HUDEP-2 (cell line): ENCODE measurements around the gene HMGB1.
A peak's percentile ranks its signal among the peaks of the same experiment; 100 is the strongest.
"Not testable (repeated sequence)": the region's sequence is repeated elsewhere in the genome, so short reads cannot be mapped to it uniquely, and the experiment has no call there.

Experiments used
- DNase-seq, 76 experiments: peaks; one replicate each; lab custom pipeline; 2025; ENCODE audit not compliant: unreplicated experiment in 76 of 76; lab: John Stamatoyannopoulos, UW

HMGB1 gene

DNA sequence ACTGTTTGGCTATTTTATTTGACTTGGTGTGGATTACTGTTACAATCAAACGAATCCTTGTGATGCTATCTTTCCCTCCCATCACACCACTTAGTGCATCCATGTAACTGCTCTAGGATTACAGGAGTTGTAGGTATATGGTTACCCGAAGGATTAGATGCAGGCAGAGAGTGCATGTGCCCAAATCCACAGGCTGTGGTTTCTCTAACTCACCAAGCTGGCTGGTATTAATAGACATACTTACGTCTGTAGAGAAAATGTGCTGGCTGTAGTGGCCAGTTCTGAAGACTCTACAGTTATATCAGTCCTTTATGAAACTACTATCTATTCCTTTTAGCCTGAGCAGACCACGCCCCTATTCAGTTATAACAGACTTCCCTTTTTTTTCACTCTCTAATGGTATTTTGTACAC is 1.1 kb upstream of the HMGB1 start:
- DNase-seq, result peak in 50 of 76 experiments; percentile 7 to 81 (median 34)

DNA sequence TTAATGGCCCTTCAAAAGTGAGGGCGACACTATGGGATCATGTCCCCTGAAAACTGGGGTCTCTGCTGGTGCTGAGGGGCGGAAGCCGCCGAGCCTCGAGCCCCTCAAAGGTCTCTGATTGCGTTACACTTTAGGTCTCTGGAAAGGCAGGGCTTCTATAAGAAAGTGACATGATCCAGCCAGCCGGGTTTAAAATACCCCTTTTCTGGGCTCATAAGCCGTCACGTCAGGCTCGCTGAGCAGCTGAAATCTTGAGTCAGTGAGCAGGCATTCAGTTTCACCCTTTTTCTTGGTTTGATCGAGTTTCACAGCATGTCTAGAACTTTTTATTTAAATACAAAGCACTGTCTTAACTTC is 600 bp upstream of the HMGB1 start:
- peak in 18 of 76 experiments; percentile 42 to 69 (median 58) for DNase-seq

DNA sequence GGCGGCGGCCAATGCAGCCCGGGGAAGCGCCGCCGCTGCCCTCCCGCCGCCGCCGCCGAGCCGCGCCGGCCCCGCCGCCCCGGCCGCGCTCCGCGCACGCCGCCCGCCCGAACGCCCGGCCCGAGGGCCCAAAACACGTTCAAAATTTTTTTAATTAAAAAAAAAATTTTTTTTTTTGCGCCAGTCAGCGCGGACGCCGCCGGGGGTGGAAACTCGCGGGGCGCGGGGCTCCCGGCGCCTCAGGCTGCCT is 468 bp downstream of the HMGB1 start:
- DNase-seq, result no peak

DNA sequence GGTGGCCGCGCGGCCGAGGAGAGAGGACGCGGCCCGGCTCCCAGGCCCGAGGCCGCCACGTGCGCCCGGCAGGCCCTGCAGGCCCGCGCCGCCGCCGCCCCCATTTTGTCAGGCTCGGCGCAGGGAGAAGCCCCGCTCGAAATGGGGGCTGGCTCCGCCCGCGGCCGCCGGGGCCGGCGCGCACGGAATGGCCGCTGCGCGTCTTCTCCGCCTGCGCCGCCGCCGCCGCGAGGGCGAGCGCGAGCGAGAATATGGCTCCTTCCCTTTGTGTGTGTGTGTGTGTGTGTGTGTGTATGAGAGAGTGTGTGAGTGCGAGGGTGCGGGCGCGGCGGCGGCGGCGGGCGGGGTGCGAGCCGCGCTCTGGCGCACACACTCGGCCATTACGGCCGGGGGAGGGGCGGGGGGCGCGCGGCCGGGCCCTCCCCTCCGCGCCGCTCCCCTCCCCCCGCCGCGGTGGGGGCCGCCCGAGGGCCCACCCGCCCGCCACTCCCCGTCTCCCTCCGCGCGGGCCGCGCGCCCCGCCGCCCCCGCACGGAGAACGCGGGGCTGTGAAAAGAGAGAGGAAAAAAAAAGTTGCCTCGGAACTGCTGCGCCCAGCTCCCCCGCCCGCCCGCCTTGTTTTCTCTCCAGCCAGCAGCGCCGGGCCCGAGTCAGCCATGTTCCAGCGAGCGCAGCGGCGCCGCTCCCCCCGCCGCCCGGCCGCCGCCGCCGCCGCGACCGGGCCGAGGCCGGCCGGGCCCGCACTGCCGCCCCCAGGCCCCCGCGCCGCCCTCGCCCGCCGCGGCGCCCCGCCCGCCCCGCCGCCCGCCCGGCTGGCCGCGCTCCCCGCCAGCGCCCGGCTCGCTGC is 1.0 kb downstream of the HMGB1 start:
- peak in 64 of 76 experiments; percentile 9 to 78 (median 56) for DNase-seq

DNA sequence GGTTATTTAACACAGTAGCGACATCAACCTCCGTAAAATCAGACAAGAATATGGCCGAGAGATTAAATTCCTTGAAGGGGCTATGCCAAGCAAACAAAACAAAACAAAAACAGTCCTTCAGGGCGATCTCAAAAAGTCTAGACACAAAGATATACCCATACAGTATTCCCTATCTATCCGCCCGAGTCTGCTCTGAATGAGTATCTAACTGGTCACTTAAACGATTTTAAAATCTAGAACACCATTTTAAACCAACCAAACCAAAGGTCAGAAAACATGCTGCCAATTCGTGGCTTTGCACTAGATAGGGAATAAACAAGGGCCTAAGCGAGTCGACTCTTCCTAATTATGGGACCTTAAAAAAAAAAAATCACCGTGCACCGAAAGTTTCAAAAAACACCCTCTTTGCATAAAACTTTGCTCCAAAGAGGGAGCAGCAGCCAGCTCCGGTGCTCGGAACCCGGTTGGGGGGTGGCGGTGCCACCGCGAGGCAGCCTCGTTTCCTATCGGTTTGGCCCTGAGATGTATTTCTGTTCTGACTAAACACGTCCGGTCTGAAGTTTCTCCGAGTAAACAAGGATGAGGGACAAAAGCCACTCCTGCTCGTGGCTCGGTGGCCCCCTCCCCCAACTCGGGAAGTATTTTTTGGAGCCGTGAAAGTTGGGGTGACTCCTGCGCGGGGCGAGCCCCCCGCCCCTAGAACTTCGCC is 1.8 kb downstream of the HMGB1 start:
- peak in 36 of 76 experiments; percentile 4 to 66 (median 31) for DNase-seq

DNA sequence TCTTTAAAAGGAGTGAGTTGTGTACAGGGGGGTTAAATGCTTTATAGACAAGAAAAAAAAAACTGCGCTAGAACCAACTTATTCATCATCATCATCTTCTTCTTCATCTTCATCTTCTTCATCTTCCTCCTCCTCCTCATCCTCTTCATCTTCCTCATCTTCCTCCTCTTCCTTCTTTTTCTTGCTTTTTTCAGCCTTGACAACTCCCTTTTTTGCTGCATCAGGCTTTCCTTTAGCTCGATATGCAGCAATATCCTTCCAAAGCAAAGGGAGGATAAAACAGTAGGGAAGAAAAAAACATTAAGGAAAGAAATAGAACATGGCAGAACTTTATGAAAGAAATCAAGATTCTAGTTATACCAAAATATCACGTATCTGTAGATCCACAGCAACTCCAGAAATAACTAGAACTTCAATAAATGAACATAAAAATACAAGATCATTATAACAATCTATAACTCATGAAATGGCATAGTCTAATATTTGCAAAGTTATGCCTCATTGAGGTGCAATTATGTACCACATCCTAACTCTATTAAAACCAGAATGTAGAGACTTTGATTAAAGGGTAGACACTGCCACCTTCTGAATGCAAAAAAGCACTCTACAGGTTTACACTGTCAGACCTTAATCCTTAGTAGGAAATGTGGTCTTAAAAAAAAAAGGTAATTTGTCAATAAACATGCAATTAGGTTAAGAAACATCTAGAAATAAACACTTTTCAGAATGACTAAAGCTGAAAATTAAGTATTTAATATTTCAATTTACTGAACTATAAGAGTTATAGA is 4.3 kb downstream of the HMGB1 start:
- DNase-seq, result not testable (repeated sequence)

DNA sequence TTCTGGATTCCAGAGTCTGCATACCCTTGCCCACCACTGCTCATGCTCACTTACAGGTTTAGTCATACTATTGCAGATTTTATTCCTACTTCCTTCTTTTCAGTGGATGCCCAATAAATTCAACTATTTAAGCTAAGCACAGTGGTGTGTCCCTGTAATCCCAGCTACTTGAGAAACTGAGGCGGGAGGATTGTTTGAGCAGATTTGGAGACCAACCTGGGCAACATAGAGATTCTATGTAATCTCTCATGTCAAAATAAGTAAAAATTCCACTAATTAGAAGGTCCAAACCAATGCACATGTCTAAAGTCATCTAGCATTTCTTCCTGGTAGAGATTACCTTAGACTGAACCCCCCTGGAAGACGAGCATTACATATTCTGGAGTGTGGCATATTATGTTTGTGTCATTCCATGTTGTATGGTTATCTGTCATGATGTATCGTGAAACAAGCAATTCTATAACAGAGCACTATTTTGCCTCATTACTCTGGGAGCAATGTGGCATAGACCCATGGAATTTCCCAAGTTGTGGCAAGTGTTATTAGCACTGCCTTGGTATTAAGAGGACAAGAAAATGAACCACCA is 8.3 kb downstream of the HMGB1 start:
- peak in 1 of 76 experiments; percentile 19 for DNase-seq

DNA sequence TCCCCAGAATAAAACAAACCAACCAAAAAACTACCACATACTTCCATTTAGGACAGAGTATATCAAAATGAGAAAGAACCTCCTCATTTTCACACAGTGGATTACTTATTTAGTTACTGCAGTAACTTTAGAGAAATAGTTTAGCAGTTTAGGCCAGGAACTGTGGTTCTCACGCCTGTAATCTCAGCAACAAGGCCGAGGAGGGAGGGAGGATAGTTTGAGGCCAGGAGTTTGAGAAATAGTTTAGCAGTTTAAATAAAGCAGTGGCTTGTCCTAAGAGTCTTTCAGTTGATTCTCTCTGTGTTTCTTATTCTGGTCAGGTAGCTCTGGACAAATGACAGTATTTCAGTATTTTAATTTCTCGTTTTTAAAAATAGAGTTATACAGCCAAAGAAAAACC is 9.4 kb downstream of the HMGB1 start:
- DNase-seq, result no peak

DNA sequence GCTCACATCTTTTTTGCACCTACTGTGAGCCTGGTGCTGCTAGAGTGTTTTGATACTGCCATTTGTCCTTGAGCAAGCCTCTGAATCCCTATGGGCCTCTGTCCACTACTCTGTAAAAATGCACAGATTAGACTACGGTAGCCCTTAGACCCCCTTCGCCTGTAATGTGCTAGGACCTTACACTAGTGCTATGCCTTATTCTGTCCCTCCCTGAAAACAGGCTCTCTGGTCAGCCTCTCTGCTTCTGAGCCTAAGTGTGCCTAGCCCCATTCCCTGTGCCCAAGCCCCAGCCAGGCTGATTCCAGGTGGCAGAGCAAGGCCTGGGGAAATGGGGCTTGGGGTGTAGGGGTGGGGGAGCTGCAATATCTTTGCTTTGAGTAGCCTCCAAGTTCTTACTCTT is 10.7 kb downstream of the HMGB1 start:
- DNase-seq, result no peak

DNA sequence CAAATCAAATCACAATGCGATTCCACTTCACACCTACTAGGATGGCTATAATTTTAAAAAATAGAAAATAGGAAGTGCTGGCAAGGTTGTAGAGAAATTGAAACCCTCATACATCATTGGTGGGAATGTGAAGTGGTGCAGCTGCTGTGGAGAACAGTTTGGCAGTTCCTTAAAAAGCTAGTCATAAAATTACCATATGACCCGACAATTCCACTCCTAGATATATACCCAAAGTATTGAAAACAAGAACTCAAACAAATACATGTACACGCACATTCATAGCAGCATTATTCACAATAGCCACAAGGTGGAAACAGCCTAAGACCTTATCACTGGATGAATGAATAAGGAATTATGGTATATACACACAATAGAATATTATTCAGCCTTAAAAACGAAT is 12.0 kb downstream of the HMGB1 start:
- peak in 10 of 76 experiments; percentile 1 to 32 (median 10) for DNase-seq

DNA sequence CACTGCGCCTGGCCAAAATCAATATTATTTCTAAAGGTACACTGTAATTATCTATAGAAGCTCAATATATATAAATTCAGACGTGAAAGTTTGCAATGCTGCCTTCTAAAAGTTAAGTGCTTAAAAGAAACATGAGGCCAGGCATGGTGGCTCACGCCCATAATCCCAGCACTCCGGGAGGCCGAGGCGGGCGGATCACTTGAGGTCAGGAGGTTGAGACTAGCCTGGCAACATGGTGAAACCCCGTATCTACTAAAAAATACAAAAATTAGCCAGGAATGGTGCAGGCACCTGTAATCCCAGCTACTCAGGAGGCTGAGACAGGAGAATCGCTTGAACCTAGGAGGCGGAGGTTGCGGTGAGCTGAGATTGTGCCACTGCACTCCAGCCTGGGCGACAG is 14.3 kb downstream of the HMGB1 start:
- DNase-seq, result not testable (repeated sequence)

DNA sequence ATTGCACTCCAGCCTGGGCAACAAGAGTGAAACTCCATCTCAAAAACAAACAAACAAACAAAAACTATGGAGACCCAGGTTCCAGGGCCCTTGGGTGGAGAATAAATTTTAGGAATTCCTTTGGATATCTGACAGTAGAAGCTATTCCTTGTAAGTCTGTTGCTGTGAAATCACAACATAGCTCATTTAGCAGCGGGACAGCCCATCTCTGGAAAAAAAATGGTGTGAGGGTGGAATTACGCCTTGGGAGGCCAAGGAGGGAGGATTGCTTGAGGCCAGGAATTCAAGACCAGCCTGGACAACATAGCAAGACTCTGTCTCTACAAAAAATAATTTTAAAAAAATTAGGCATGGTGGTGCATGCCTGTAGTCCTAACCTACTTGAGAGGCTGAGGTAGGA is 15.7 kb downstream of the HMGB1 start:
- no peak for DNase-seq

DNA sequence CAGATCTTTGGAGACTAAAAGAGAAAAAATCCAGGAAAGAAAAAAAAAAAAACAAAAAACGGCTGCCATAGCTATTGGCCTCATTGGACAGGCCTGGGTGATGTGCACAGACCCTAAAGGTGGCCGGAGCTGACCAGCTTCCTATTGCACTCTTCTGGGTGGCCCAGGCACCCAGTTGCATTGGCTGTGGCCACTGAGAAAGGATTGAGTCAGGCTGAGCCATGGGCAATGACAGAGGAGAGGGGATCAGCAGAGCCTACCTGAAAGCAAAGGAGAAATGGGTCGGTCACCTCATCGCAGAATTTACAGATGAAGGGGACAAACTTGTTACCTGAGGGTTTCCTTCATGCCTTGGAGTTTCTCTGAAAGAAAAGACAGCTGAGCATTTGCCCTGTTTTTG is 17.3 kb downstream of the HMGB1 start:
- DNase-seq, result no peak

DNA sequence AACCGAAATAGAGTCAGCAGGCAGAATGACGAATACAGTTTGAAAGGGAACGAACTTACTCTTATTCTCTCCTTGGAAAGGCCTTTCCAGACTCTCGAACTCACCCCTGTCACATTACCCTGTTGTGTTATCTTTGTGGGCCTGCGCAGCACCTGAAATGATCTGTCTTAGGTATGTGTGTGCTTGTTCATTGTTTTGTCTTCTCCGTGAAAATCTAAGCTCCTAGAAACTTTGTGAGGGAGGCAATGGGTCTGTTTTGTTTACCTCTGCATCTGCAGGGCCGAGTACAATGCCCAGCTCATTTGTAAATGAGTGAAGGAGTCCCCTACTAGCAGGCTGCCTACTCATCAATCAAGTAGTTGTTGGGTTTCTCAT is 19.6 kb downstream of the HMGB1 start:
- no peak for DNase-seq

DNA sequence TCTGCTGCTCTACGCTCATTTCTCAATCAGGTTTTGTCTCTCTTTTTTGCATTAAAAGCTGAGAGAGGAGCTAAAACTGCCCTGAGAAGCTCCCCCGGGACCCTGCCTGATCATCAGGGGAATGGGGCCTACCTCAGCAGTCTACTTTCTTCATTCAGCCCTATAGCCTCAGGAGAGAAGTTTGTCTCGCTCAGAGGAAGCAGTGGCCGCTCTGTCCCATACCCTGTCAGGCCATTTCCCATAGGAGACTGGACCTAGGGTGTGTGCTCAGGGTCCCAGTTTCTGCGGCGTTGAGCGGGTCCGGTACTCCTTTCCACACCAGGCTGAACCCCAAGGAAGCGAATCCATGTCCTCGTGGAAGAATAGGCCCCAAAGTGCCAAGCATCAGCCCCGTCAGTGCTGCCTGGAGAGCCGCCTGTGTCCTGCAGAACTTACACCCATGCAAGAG is 21.8 kb downstream of the HMGB1 start:
- DNase-seq, result no peak

DNA sequence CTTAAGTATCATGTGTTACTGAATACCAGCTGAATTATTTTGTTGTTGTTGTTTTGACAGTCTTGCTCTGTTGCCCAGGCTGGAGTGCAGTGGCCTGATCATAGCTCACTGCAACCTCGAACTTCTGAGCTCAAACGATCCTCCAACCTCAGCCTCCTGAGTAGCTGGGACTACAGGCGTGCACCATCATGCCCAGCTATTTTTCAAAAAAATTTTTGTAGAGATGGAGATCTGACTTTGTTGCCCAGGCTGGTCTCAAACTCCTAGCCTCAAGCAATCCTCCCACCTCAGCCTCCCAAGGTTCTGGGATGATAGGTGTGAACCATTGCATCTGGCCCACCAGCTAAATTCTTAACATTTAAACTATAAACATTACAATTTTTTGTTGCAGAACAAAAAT is 22.2 kb downstream of the HMGB1 start:
- not testable (repeated sequence) for DNase-seq

DNA sequence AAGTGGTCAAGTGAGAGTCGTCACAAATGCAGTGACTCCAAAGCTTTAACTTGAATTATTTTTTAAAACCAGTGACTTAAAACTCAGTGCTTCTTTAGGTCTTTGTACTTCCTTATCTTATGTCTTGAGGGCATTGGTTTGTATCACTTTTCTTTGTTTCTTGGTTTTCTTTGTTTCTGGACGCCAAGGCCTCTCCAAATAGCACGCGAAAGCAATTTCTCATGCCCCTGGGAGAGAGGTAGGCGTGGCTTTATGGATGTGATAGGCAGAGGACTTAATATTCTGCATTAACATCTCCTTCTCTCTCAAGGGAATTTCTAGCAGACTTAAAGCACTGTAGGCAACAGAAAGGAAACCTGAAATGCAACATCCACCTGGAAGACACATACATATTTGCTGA is 22.8 kb downstream of the HMGB1 start:
- no peak for DNase-seq

DNA sequence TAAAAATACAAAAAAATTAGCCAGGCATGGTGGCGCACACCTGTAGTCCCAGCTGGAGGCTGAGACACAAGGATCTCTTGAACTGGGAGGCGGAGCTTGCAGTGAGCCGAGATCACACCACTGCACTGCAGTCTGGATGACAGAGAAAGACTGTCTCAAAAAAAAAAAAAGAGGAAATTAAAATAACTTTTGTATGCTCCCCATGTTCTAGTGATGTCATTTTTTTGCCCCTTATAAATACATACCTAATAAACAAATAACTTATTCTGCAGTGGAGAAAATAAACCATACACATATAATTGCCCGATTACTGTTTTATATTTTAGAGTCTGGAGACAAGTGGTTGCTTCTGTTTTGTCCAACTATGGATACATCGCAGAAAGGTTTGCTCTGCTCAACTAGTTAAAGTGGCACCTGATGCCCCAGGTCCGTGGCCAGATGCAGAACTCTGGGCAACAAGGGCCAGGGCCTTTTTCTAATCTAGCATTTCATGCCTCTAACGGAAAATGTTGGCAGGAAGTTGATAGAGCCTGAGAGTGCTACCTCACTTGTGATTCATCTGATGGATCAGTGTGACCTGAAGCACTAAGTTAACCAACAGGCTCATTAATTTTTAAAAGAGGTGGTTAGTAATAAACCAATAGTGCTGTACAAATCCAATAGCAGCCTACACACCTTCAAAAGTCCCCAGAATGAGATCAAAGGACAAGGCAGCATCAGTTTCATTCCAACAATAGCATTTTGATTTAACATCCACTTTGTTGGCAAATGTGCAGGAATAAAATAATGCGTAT is 24.6 kb downstream of the HMGB1 start:
- peak in 1 of 76 experiments; percentile 7 for DNase-seq

DNA sequence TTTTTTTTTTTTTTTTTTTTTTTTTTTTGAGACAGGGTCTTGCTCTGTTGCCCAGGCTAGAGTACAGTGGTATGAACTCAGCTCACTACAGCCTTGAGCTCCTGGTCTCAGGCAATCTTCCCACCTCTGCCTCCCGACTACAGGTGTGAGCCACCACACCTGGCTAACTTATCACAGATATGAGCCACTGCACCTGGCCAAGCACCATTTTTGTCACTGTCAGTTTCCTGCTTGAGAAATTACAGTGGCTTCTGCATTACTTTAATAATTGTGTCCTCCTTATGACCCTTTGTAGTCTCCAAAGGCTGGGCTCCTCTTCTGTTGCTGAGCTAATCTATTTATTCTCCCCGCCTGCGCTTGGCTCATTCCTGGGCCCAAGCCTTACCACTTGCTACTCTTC is 27.4 kb downstream of the HMGB1 start:
- DNase-seq, result no peak

DNA sequence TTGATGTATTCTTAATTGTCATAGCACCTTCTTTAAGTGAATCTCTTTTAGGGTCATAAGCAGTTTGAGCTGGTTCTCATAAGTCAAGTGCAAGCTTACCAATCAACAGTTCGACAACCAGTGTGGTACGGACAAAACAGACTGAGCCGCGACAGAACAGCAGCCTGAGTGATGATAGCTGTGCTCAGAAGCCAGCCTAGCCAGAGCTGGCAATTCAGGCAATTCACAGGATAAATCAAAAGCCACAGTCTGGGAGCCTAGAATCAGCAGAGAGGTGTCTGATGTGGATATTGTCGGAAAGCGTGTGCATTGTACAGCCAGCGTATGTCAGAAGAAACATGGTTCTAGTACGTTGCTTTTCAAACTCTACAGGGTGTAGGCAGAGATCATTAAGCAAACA is 28.6 kb downstream of the HMGB1 start:
- no peak for DNase-seq
